Measurements from ENCODE around the gene WNT7B. TPM values are rescaled to one million over a fixed set of nuclear protein-coding genes. Genes with fewer than 3 reads are reported as not detected.

The WNT7B gene
- total RNA-seq, 4 donors from 2014 or later, result not detected

- Histone ChIP-seq H3K27me3 (no peaks in the 10 kb centered on the region), H3K27ac (no peak overlapping the region), H3K9me3 (no peaks in the 10 kb centered on the region), H3K36me3 (no peaks in the 10 kb centered on the region), H3K4me1 (no peaks in the 10 kb centered on the region), H3K4me3 (no peak overlapping the region)
- TF ChIP-seq CTCF (IDR thresholded peaks at IDR 0.05) (no peak), POLR2A (IDR thresholded peaks at IDR 0.05) (no peak)
- DNase-seq, result no peak
Measured at GRCh38 chr22:45933506-45934167, 43.3 kb downstream of the WNT7B start.

GRCh38 chr22:45932071-45932470 is 44.9 kb downstream of the WNT7B start:
- Histone ChIP-seq H3K36me3 (no peaks in the 10 kb centered on the region), H3K27ac (no peak overlapping the region), H3K27me3 (no peaks in the 10 kb centered on the region), H3K9me3 (no peaks in the 10 kb centered on the region), H3K4me1 (no peaks in the 10 kb centered on the region), H3K4me3 (no peak overlapping the region)
- no peak for DNase-seq
- TF ChIP-seq POLR2A (IDR thresholded peaks at IDR 0.05) (no peak), CTCF (IDR thresholded peaks at IDR 0.05) (no peak)

- no peaks in the 10 kb centered on the region for H3K36me3 ChIP-seq
- H3K27ac ChIP-seq, result no peak overlapping the region
- H3K4me1 ChIP-seq, result no peaks in the 10 kb centered on the region
- H3K9me3 ChIP-seq, result no peaks in the 10 kb centered on the region
- TF ChIP-seq POLR2A (IDR thresholded peaks at IDR 0.05) (no peak), CTCF (IDR thresholded peaks at IDR 0.05) (no peak)
- DNase-seq, result no peak
- no peaks in the 10 kb centered on the region for H3K27me3 ChIP-seq
- no peak overlapping the region for H3K4me3 ChIP-seq
Measured at GRCh38 chr22:45931042-45931441, 45.9 kb downstream of the WNT7B start.

GRCh38 chr22:45930324-45930723 is 46.6 kb downstream of the WNT7B start:
- no peak overlapping the region for H3K27ac ChIP-seq
- no peak overlapping the region for H3K4me3 ChIP-seq
- no peaks in the 10 kb centered on the region for H3K9me3 ChIP-seq
- H3K36me3 ChIP-seq, result no peaks in the 10 kb centered on the region
- DNase-seq, result no peak
- H3K27me3 ChIP-seq, result no peaks in the 10 kb centered on the region
- TF ChIP-seq POLR2A (IDR thresholded peaks at IDR 0.05) (no peak), CTCF (IDR thresholded peaks at IDR 0.05) (no peak)
- no peaks in the 10 kb centered on the region for H3K4me1 ChIP-seq

GRCh38 chr22:45929649-45930048 is 47.3 kb downstream of the WNT7B start:
- Histone ChIP-seq H3K9me3 (no peaks in the 10 kb centered on the region), H3K4me3 (no peak overlapping the region), H3K36me3 (no peaks in the 10 kb centered on the region), H3K4me1 (no peaks in the 10 kb centered on the region), H3K27me3 (no peaks in the 10 kb centered on the region), H3K27ac (no peak overlapping the region)
- no peak for TF ChIP-seq CTCF (IDR thresholded peaks at IDR 0.05)
- TF ChIP-seq POLR2A (IDR thresholded peaks at IDR 0.05), result no peak
- DNase-seq, result no peak

All from Peyer's patch (tissue), 4 donors.